ENCODE measurements around the gene TMEM79.

TMEM79 gene

GRCh38 chr1:156338180-156338976, 54.3 kb downstream of the TMEM79 start, which contains the start of the genes CCT3 and TSACC:
CCT3 (minus strand) TSS chr1:156338292; CDS start chr1:156338184, 108 bp downstream.
TSACC (plus strand) TSS chr1:156338526; CDS start chr1:156339758, 1,232 bp downstream.
- TF ChIP-seq, protein P1, sequence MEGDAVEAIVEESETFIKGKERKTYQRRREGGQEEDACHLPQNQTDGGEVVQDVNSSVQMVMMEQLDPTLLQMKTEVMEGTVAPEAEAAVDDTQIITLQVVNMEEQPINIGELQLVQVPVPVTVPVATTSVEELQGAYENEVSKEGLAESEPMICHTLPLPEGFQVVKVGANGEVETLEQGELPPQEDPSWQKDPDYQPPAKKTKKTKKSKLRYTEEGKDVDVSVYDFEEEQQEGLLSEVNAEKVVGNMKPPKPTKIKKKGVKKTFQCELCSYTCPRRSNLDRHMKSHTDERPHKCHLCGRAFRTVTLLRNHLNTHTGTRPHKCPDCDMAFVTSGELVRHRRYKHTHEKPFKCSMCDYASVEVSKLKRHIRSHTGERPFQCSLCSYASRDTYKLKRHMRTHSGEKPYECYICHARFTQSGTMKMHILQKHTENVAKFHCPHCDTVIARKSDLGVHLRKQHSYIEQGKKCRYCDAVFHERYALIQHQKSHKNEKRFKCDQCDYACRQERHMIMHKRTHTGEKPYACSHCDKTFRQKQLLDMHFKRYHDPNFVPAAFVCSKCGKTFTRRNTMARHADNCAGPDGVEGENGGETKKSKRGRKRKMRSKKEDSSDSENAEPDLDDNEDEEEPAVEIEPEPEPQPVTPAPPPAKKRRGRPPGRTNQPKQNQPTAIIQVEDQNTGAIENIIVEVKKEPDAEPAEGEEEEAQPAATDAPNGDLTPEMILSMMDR (IDR thresholded peaks at IDR 0.05; ENCODE audit: insufficient read depth, low read length, poor library complexity, severe bottlenecking) = no peak
- Histone ChIP-seq H3K36me3 (ENCODE audit: control insufficient read depth, insufficient read depth, low read length) (peaks cover 8% of the 10 kb centered on the region), H3K4me3 (replicated peaks; ENCODE audit: low read depth, low read length) (peak within 1 kb of the TSS; percentile 84), H3K27me3 (replicated peaks; ENCODE audit: control insufficient read depth, insufficient read depth, low read length) (no peaks in the 10 kb centered on the region)
- peak; percentile 100 for DNase-seq (ENCODE audit: extremely low read depth, insufficient read length)

All from GM06990 (cell line).